Large intestine (tissue), 3 donors: ENCODE results near the gene ATP9B. TPM values are rescaled to one million over a fixed set of nuclear protein-coding genes. Genes with fewer than 3 reads are reported as not detected.
A peak's percentile ranks its signal among the peaks of the same experiment; 100 is the strongest.

ENCODE experiments used
- DNase-seq, 2 donors: peaks; one replicate each; pipeline versions ENCODE4 v3.0.0 to v3.0.0-alpha.2; 2013
- H3K27ac ChIP-seq: one replicate; pipeline ENCODE4 v1.5.1; 2013; ENCODE audit warnings: low read length
- H3K27me3 ChIP-seq: 2 replicates; pipeline ENCODE4 v1.6.1; 2013; ENCODE audit warnings: low read length; ENCODE audit not compliant: control insufficient read depth, insufficient read depth
- H3K36me3 ChIP-seq: 2 replicates; pipeline ENCODE4 v1.6.1; 2013; ENCODE audit warnings: low read length; ENCODE audit not compliant: control insufficient read depth, insufficient read depth
- H3K4me1 ChIP-seq: one replicate; pipeline ENCODE4 v1.6.1; 2013; ENCODE audit warnings: low read length; ENCODE audit not compliant: control insufficient read depth, insufficient read depth
- H3K4me3 ChIP-seq: one replicate; pipeline ENCODE4 v1.5.1; 2013; ENCODE audit warnings: low read length
- H3K9me3 ChIP-seq: one replicate; pipeline ENCODE4 v1.6.1; 2013; ENCODE audit warnings: mild to moderate bottlenecking, low read depth, low read length, moderate library complexity; ENCODE audit not compliant: control insufficient read depth
- WGBS: methylation state at CpG from one replicate; pipeline ENCODE4 v1.1.5; 2013; ENCODE audit warnings: low lambda C conversion rate; ENCODE audit not compliant: insufficient coverage; 5-methylcytosine and 5-hydroxymethylcytosine counted together
- polyA plus RNA-seq: library from polyadenylated mRNA; unstranded; fragments of 120-200 nt; gene quantifications from one replicate; pipeline ENCODE4 v1.2.1, GENCODE V29; 2013

Gene ATP9B
- polyA plus RNA-seq, 1 donor: 19.9 TPM

DNA sequence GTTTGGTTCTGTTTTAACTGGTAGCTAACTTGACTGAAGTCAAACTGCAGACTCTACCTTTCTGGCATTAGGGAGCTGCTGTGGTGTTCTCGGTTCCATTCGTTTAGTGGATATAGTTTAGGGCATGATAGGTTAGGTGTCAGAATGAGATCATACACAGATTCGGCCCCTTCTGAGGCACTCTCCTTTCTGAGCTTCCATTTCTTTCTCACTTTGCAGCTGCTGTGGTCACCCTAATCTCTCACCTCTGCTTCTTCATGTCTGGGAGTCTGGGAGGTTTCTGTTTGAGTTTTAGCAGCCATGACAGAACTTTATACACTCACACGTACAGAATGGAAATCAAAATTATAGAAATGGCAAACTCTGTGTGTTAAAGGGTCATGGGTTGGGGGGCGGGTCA is 122.8 kb downstream of the ATP9B start:
- DNase-seq: no peak
- Histone ChIP-seq H3K36me3 (peaks cover 23% of the 10 kb centered on the region), H3K4me1 (no peaks in the 10 kb centered on the region), H3K27ac (no peak overlapping the region), H3K9me3 (no peaks in the 10 kb centered on the region), H3K27me3 (no peaks in the 10 kb centered on the region), H3K4me3 (no peak overlapping the region)
- no CpG with 5 or more reads among the region's 5 CpGs for WGBS

DNA sequence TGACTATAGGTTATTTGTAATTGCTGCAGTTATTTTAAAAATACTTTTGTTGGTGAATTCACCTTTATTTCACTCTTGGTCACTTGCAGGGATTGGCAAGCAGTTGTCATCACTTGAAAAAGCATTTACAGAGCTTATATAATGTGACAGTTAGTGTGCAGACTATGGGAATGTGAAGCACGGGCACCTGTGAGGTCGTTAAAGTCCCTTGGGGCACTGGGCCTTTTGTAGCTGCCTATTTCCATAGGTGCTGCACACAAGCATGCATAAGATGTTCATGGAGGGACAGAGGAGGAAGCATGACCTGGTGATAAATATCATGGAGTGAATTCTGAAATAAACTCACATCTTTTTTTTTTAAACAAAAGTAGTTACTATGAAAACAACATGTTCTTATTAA is 124.6 kb downstream of the ATP9B start:
- peaks cover 21% of the 10 kb centered on the region for H3K36me3 ChIP-seq
- no peak overlapping the region for H3K27ac ChIP-seq
- no peaks in the 10 kb centered on the region for H3K9me3 ChIP-seq
- no peak overlapping the region for H3K4me3 ChIP-seq
- no CpG with 5 or more reads among the region's 2 CpGs for WGBS
- H3K4me1 ChIP-seq: no peaks in the 10 kb centered on the region
- no peaks in the 10 kb centered on the region for H3K27me3 ChIP-seq
- no peak for DNase-seq

DNA sequence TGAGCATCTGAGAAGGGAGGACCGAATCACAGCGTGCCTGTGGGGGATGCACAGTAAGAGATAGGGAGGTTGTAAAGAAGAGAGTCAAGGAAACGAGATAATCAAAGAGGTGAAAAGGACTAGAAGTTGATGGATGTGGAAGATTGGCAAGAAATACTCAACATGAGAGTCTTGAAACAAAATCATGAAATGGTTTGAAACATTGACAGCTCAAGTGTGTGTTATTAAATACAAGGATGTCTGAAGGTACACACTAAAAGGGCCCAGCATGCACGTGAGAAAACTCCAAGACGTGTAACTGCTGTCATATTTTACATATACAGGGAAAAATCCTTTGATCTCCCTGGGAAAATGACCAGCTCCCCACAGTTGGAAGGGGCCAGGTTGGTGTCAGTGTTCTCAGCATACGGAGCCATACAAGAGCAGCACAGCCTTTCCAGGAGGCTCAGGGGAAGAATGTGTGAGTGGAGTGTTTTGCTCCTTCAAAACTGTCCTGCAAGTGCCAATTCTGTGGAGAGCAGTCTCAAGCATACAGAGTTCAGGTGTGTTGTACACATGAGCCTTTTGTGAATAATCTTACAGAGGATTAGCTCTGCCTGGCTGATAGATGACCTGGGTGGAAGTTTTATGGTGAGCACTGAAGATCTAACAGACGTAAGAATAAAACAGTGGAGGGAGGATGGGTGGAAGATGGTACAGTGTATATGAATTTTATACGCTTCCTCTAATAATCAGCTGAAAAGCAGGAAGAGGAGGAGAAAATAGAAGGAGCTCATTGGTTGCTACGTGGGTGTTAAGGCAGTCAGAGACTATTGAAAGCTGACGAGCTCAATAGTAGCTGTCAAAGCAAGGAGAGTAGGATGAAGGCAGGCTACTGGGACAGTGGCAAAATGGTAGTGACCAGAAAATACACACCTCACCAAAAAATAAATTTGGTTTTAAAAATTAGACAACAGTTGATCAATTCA is 126.8 kb downstream of the ATP9B start:
- Histone ChIP-seq H3K4me1 (no peaks in the 10 kb centered on the region), H3K27ac (no peak overlapping the region), H3K36me3 (peaks cover 17% of the 10 kb centered on the region), H3K9me3 (no peaks in the 10 kb centered on the region), H3K4me3 (no peak overlapping the region), H3K27me3 (no peaks in the 10 kb centered on the region)
- DNase-seq: no peak
- WGBS: 82% methylated on average over 1 of the region's 10 CpGs

- DNase-seq: no peak
- WGBS: 75% methylated on average over 3 of the region's 4 CpGs
- no peak overlapping the region for H3K4me3 ChIP-seq
- H3K4me1 ChIP-seq: no peaks in the 10 kb centered on the region
- no peaks in the 10 kb centered on the region for H3K27me3 ChIP-seq
- H3K27ac ChIP-seq: no peak overlapping the region
- peaks cover 15% of the 10 kb centered on the region for H3K36me3 ChIP-seq
- no peaks in the 10 kb centered on the region for H3K9me3 ChIP-seq
These were observed 128.3 kb downstream of the ATP9B start for GRCh38 chr18:79197531-79197930.

DNA sequence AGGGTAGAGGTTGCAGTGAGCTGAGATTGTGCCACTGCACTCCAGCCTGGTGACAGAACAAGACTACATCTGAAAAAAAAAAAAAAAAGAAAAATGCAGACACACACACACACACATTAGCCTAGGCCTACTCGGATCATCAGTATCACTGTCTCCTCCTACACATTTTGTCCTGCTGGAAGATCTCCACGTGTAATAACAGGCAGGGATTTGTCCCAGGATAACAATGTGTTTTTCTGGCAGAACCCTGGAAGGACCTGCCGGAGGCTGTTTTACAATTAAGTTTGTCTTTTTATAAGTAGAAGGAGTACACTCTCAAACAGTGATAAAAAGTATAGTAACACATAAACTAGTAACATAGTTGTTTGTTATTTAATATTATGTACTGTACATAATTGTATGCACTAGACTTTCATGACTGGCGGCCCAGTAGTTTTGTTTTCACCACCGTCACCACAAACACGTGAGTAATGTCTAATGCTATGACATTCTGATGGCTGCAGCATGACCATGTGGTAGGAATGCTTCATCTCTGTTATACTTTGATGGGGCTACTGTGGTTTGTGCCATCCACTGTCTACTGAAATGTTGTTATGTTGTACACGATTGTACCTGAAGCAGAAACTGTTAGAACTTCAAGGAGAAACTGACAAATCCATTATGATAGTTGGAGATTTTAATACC is 130.6 kb downstream of the ATP9B start:
- no peak overlapping the region for H3K27ac ChIP-seq
- no peak overlapping the region for H3K4me3 ChIP-seq
- peaks cover 5% of the 10 kb centered on the region for H3K36me3 ChIP-seq
- no peaks in the 10 kb centered on the region for H3K4me1 ChIP-seq
- no peaks in the 10 kb centered on the region for H3K9me3 ChIP-seq
- DNase-seq: no peak
- 88% methylated on average over 3 of the region's 7 CpGs for WGBS
- no peaks in the 10 kb centered on the region for H3K27me3 ChIP-seq

- no peaks in the 10 kb centered on the region for H3K9me3 ChIP-seq
- peaks cover 4% of the 10 kb centered on the region for H3K36me3 ChIP-seq
- no peak overlapping the region for H3K4me3 ChIP-seq
- H3K27ac ChIP-seq: no peak overlapping the region
- H3K4me1 ChIP-seq: no peaks in the 10 kb centered on the region
- WGBS: 90% methylated on average over 2 of the region's 7 CpGs
- no peaks in the 10 kb centered on the region for H3K27me3 ChIP-seq
- DNase-seq: peak; percentile 22 to 46
These were observed 131.5 kb downstream of the ATP9B start for GRCh38 chr18:79200546-79201268.

DNA sequence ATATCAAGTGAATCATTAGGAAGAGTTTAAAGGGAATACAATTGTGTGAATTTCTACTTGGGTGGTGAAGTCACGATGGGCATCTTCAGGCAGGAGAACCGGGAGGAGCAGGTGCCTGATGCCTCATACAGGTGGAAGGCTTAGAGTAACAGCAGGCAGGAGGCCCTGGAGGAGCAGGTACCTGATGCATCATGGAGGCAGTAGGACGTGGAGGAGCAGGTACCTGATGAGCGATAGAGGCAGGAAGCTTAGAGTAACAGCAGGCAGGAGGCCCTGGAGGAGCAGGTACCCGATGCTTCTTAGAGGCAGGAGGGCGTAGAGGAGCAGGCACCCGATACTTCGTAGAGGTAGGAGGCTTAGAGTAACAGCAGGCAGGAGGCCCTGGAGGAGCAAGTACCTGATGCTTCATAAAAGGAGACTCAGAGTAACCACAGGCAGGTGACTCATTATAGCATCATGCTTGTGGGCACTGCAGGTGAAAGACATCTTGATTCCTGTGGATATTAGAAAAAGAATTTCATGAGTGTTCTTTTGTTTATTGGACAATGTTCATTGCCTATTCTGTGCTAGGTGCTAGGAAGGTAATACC is 133.9 kb downstream of the ATP9B start:
- 80% methylated on average over 1 of the region's 8 CpGs for WGBS
- no peaks in the 10 kb centered on the region for H3K9me3 ChIP-seq
- H3K27ac ChIP-seq: no peak overlapping the region
- no peak for DNase-seq
- H3K4me3 ChIP-seq: no peak overlapping the region
- no peaks in the 10 kb centered on the region for H3K4me1 ChIP-seq
- peaks cover 11% of the 10 kb centered on the region for H3K36me3 ChIP-seq
- H3K27me3 ChIP-seq: no peaks in the 10 kb centered on the region

GRCh38 chr18:79204889-79205807 is 136.0 kb downstream of the ATP9B start:
- Histone ChIP-seq H3K27ac (no peak overlapping the region), H3K27me3 (no peaks in the 10 kb centered on the region), H3K4me3 (no peak overlapping the region), H3K4me1 (no peaks in the 10 kb centered on the region), H3K36me3 (peaks cover 16% of the 10 kb centered on the region), H3K9me3 (no peaks in the 10 kb centered on the region)
- 80% methylated on average over 3 of the region's 13 CpGs for WGBS
- no peak for DNase-seq

- Histone ChIP-seq H3K4me3 (no peak overlapping the region), H3K27ac (no peak overlapping the region), H3K36me3 (peaks cover 16% of the 10 kb centered on the region), H3K9me3 (no peaks in the 10 kb centered on the region), H3K27me3 (no peaks in the 10 kb centered on the region), H3K4me1 (no peaks in the 10 kb centered on the region)
- DNase-seq: no peak
- WGBS: 88% methylated on average over 1 of the region's 4 CpGs
These were observed 137.2 kb downstream of the ATP9B start for GRCh38 chr18:79206444-79206843.
